GM23338 (cell line): ENCODE data around the gene SLC47A1. TPM values are rescaled to one million over a fixed set of nuclear protein-coding genes. Genes with fewer than 3 reads are reported as not detected.

Experiments
- ATAC-seq: fragments of 200-7000 bp; cut with Tn5 transposase; 3 replicates; pipeline ENCODE4 v1.9.1; 2020
- DNase-seq: peaks from one replicate; pipeline ENCODE4 v3.0.0-alpha.2; 2015; ENCODE audit warnings: low spot score
- H2AFZ ChIP-seq: fragments of 200-600 bp; sonication (generic); 2 replicates; pipeline ENCODE4 v1.8.0; 2016; ENCODE audit warnings: antibody characterized with exemption, mild to moderate bottlenecking, moderate library complexity
- H3F3A ChIP-seq: fragments of 200-600 bp; sonication (generic); replicated peaks from 2 replicates; pipeline ENCODE4 v1.8.0; 2017; ENCODE audit warnings: antibody characterized with exemption, mixed run types, low read depth
- H3K27ac ChIP-seq: fragments of 200-600 bp; sonication (generic); 2 replicates; pipeline ENCODE4 v1.6.1; 2016; ENCODE audit warnings: low read depth
- H3K27me3 ChIP-seq: fragments of 200-600 bp; sonication (generic); 2 replicates; pipeline ENCODE4 v1.8.0; 2016; ENCODE audit warnings: mild to moderate bottlenecking, mixed run types, moderate library complexity; ENCODE audit not compliant: insufficient read depth
- H3K36me3 ChIP-seq: fragments of 200-600 bp; sonication (generic); 2 replicates; pipeline ENCODE4 v1.8.0; 2016; ENCODE audit warnings: mild to moderate bottlenecking; ENCODE audit not compliant: insufficient read depth
- H3K4me1 ChIP-seq: fragments of 200-600 bp; sonication (generic); 2 replicates; pipeline ENCODE4 v1.8.0; 2016; ENCODE audit warnings: mild to moderate bottlenecking, moderate library complexity; ENCODE audit not compliant: insufficient read depth
- H3K4me2 ChIP-seq: fragments of 200-600 bp; sonication (generic); 2 replicates; pipeline ENCODE4 v1.7.1; 2017; ENCODE audit warnings: mixed run types
- H3K4me3 ChIP-seq: fragments of 200-600 bp; sonication (generic); 2 replicates; pipeline ENCODE4 v1.6.1; 2016; ENCODE audit warnings: mixed run types
- H3K79me2 ChIP-seq: fragments of 200-600 bp; sonication (generic); replicated peaks from 2 replicates; pipeline ENCODE4 v1.8.0; 2017; ENCODE audit warnings: mild to moderate bottlenecking; ENCODE audit not compliant: insufficient read depth
- H3K9me2 ChIP-seq: fragments of 200-600 bp; sonication (generic); 2 replicates; pipeline ENCODE4 v1.8.0; 2017; ENCODE audit not compliant: insufficient read depth
- H4K20me1 ChIP-seq: fragments of 200-600 bp; sonication (generic); replicated peaks from 2 replicates; pipeline ENCODE4 v1.8.0; 2017; ENCODE audit warnings: mild to moderate bottlenecking; ENCODE audit not compliant: insufficient read depth
- H3K27ac Mint-ChIP-seq: 2 replicates; pipeline ENCODE4 v1.8.0; 2020; ENCODE audit warnings: inconsistent platforms, mild to moderate bottlenecking, moderate library complexity, mixed read lengths
- H3K27me3 Mint-ChIP-seq: 3 replicates; pipeline ENCODE4 v1.8.0; 2022; ENCODE audit warnings: low read depth, mild to moderate bottlenecking, moderate library complexity, mixed read lengths, inconsistent platforms; ENCODE audit not compliant: insufficient read depth, poor library complexity
- H3K36me3 Mint-ChIP-seq: 3 replicates; pipeline ENCODE4 v1.8.0; 2021; ENCODE audit warnings: low read depth, mild to moderate bottlenecking, inconsistent platforms, moderate library complexity, mixed read lengths
- H3K4me1 Mint-ChIP-seq: 3 replicates; pipeline ENCODE4 v1.8.0; 2020; ENCODE audit warnings: mild to moderate bottlenecking, inconsistent platforms, mixed read lengths
- H3K4me3 Mint-ChIP-seq: 3 replicates; pipeline ENCODE4 v1.8.0; 2021; ENCODE audit warnings: moderate library complexity, mild to moderate bottlenecking, inconsistent platforms, mixed read lengths
- H3K9me3 Mint-ChIP-seq: 3 replicates; pipeline ENCODE4 v1.8.0; 2020; ENCODE audit warnings: moderate library complexity, mild to moderate bottlenecking, inconsistent platforms, mixed read lengths
- CREB1 ChIP-seq: fragments of 250-450 bp; sonication (Bioruptor Pico); IDR thresholded peaks from 2 replicates; pipeline ENCODE4 v1.5.0; 2020; ENCODE audit warnings: low read depth, mild to moderate bottlenecking, moderate library complexity
- CTCF ChIP-seq, 2 experiments: fragments of 200-600 bp in 1 of 2; sonication (generic) in 1 of 2; conservative IDR thresholded peaks; 2 replicates each; pipeline versions ENCODE4 v1.5.1 to v1.6.1; 2016 to 2017; ENCODE audit warnings: antibody characterized with exemption in 2 of 2, low read depth in 2 of 2, mild to moderate bottlenecking in 2 of 2, moderate library complexity in 1 of 2
- ETS1 ChIP-seq: IDR thresholded peaks from 2 replicates; pipeline ENCODE4 v1.6.1; 2016; ENCODE audit warnings: antibody characterized with exemption
- EZH2 ChIP-seq: fragments of 200-600 bp; sonication (generic); IDR thresholded peaks from one replicate; pipeline ENCODE4 v1.8.0; 2017; ENCODE audit warnings: antibody characterized with exemption, mild to moderate bottlenecking, low read depth; ENCODE audit not compliant: unreplicated experiment
- EZH2phosphoT487 ChIP-seq: fragments of 200-600 bp; sonication (generic); IDR thresholded peaks from one replicate; pipeline ENCODE4 v1.8.1; 2018; ENCODE audit warnings: antibody characterized with exemption; ENCODE audit not compliant: unreplicated experiment
- JUNB ChIP-seq: IDR thresholded peaks from one replicate; pipeline ENCODE4 v1.6.1; 2016; ENCODE audit warnings: antibody characterized with exemption; ENCODE audit not compliant: unreplicated experiment
- NANOG ChIP-seq: IDR thresholded peaks from 2 replicates; pipeline ENCODE4 v1.6.1; 2016; ENCODE audit warnings: antibody characterized with exemption, borderline replicate concordance
- POLR2AphosphoS5 ChIP-seq: IDR thresholded peaks from 2 replicates; pipeline ENCODE4 v1.6.1; 2016; ENCODE audit warnings: antibody characterized with exemption, low read depth
- REST ChIP-seq: IDR thresholded peaks from one replicate; pipeline ENCODE4 v1.6.1; 2018; ENCODE audit warnings: antibody characterized with exemption; ENCODE audit not compliant: unreplicated experiment
- STAT1 ChIP-seq: IDR thresholded peaks from one replicate; pipeline ENCODE4 v1.6.1; 2016; ENCODE audit warnings: antibody characterized with exemption; ENCODE audit not compliant: unreplicated experiment
- ZNF114 ChIP-seq: fragments of 250-450 bp; sonication (Bioruptor Pico); IDR thresholded peaks from 2 replicates; pipeline ENCODE4 v1.5.0; 2020; ENCODE audit warnings: mild to moderate bottlenecking, moderate library complexity
- ZNF331 ChIP-seq: fragments of 250-450 bp; sonication (Bioruptor Pico); IDR thresholded peaks from 2 replicates; pipeline ENCODE4 v1.5.0; 2020; ENCODE audit warnings: low read depth, mild to moderate bottlenecking, moderate library complexity
- ZNF462 ChIP-seq: fragments of 250-450 bp; sonication (Bioruptor Pico); IDR thresholded peaks from 2 replicates; pipeline ENCODE4 v1.5.0; 2020; ENCODE audit warnings: mild to moderate bottlenecking, moderate library complexity
- polyA plus RNA-seq: library from polyadenylated mRNA; unstranded; fragments of >200 nt; fragmentation: Nextera tagmentation; extraction: Ambion mirVana; gene quantifications from 2 replicates; pipeline ENCODE4 v1.2.1, GENCODE V29; 2016
- total RNA-seq: library from RNA; depleted of rRNA; stranded (reverse); fragments of >200 nt; shearing (Covaris generic); gene quantifications from 2 replicates; pipeline ENCODE4 v1.2.3, GENCODE V29; 2014

SLC47A1 gene
- total and polyA plus RNA-seq, 2 experiments from 2014 or later, result 0.53 to 1.9 TPM

GRCh38 chr17:19579192-19579761 lies 45.6 kb downstream of the SLC47A1 start:
- Mint-ChIP-seq H3K9me3 (no peaks in the 10 kb centered on the region), H3K27ac (no peak overlapping the region), H3K27me3 (peaks cover 25% of the 10 kb centered on the region), H3K4me1 (peaks cover 11% of the 10 kb centered on the region; the same call in 2 of the 3 replicates), H3K4me3 (peak overlapping the region; percentile 77), H3K36me3 (no peaks in the 10 kb centered on the region)
- H4K20me1 ChIP-seq, result no peaks in the 10 kb centered on the region
- H3K79me2 ChIP-seq, result no peaks in the 10 kb centered on the region
- H3K4me3 ChIP-seq, result peak overlapping the region; percentile 68
- H3K4me1 ChIP-seq, result peaks cover 12% of the 10 kb centered on the region; the same call in 1 of the 2 replicates
- no peaks in the 10 kb centered on the region for H3K36me3 ChIP-seq
- DNase-seq (peak; percentile 57), ATAC-seq (peak; percentile 76)
- H3K4me2 ChIP-seq, result peak overlapping the region; percentile 85
- TF ChIP-seq ZNF114 (no peak), EZH2 (no peak), JUNB (no peak), EZH2phosphoT487 (no peak), CREB1 (CRISPR knock-in tag) (no peak), NANOG (no peak), ZNF331 (CRISPR knock-in tag) (no peak), ETS1 (no peak), STAT1 (no peak), POLR2AphosphoS5 (no peak), CTCF (conservative IDR thresholded peaks at IDR 0.05; ENCODE audit: low read depth in 2 of 2) (no peak), ZNF462 (no peak), REST (no peak)
- H3K27ac ChIP-seq, result no peak overlapping the region
- peaks cover 11% of the 10 kb centered on the region; the same call in 1 of the 2 replicates for H3F3A ChIP-seq
- peaks cover 27% of the 10 kb centered on the region for H3K27me3 ChIP-seq
- no peaks in the 10 kb centered on the region for H3K9me2 ChIP-seq
- H2AFZ ChIP-seq, result peak overlapping the region; percentile 88
